ENCODE data around the gene RAD9A. TPM values are rescaled to one million over a fixed set of nuclear protein-coding genes. Genes with fewer than 3 reads are reported as not detected.
A peak's percentile ranks its signal among the peaks of the same experiment; 100 is the strongest.

The RAD9A gene
- total RNA-seq, 1 experiment from 2014 or later = 20.9 TPM

- no peak for TF ChIP-seq CTCF (conservative IDR thresholded peaks at IDR 0.05)
- H4K8ac ChIP-seq (replicated peaks; ENCODE audit: insufficient read length, low read depth, low read length) = no peak overlapping the region
- WGBS (ENCODE audit: extremely low coverage, insufficient read length, low lambda C conversion rate) = no CpG with 5 or more reads among the region's 7 CpGs
- H3K4me2 ChIP-seq (ENCODE audit: insufficient read depth, insufficient read length, low read length) = peak overlapping the region; percentile 51
- no peaks in the 10 kb centered on the region for H3K79me2 ChIP-seq (ENCODE audit: insufficient read depth, low read length)
- no peaks in the 10 kb centered on the region; a peak in 2 of 5 replicates for H3K9me3 Mint-ChIP-seq
- no peak overlapping the region for H3K27ac ChIP-seq (ENCODE audit: insufficient read length, low read depth, low read length)
- peaks cover 10% of the 10 kb centered on the region; the same call in 1 of the 2 replicates for H3K27me3 ChIP-seq (ENCODE audit: insufficient read depth, low read length)
- H3K79me1 ChIP-seq (ENCODE audit: insufficient read depth, low read depth, low read length, poor library complexity, severe bottlenecking) = no peaks in the 10 kb centered on the region
- H3K23ac ChIP-seq (ENCODE audit: insufficient read length, low read depth, low read length) = no peak overlapping the region
- H3T11ph ChIP-seq (ENCODE audit: low read length) = no peak overlapping the region
- H3K9me3 ChIP-seq (ENCODE audit: control insufficient read depth, low read depth, low read length) = no peaks in the 10 kb centered on the region
- H3K27ac Mint-ChIP-seq = no peak overlapping the region
- no peak for DNase-seq
- H3K14ac ChIP-seq (ENCODE audit: insufficient read depth, low read length) = no peak overlapping the region
- H3K23me2 ChIP-seq (ENCODE audit: insufficient read length, low read depth, low read length, poor library complexity, severe bottlenecking) = peaks cover 30% of the 10 kb centered on the region
- H2BK5ac ChIP-seq (ENCODE audit: insufficient read length, low read length) = no peak overlapping the region
- H3K18ac ChIP-seq (ENCODE audit: insufficient read length, low read depth, low read length) = no peak overlapping the region
- no peak overlapping the region for H3K56ac ChIP-seq (ENCODE audit: insufficient read length, low read depth, low read length)
- H4K20me1 ChIP-seq (ENCODE audit: control insufficient read depth, insufficient read depth, insufficient read length) = no peaks in the 10 kb centered on the region
- no peaks in the 10 kb centered on the region for H3K36me3 Mint-ChIP-seq (ENCODE audit: insufficient read depth in 1 of 3, low read depth in 3 of 3)
- no peaks in the 10 kb centered on the region; the same call in 1 of the 2 replicates for H3K4me1 ChIP-seq (ENCODE audit: insufficient read depth, low read length)
- peaks cover 71% of the 10 kb centered on the region for H3K27me3 Mint-ChIP-seq (ENCODE audit: low read depth)
- H2BK120ac ChIP-seq (ENCODE audit: low read depth, low read length, poor library complexity, severe bottlenecking) = no peak overlapping the region
- no peak overlapping the region for H3K9ac ChIP-seq (ENCODE audit: extremely low read depth, insufficient read length, low read length)
- H3K4ac ChIP-seq (ENCODE audit: low read depth, low read length) = no peak overlapping the region
- no peak overlapping the region for H2BK12ac ChIP-seq (ENCODE audit: insufficient read length, low read depth, low read length)
- H2BK20ac ChIP-seq (ENCODE audit: low read depth, low read length, poor library complexity, severe bottlenecking) = no peak overlapping the region
- no peak overlapping the region for H2AK5ac ChIP-seq (ENCODE audit: insufficient read length, low read length)
- H3K4me3 Mint-ChIP-seq = peak overlapping the region; percentile 36 to 80
- peaks cover 43 to 52% of the 10 kb centered on the region in 2 experiments for H3K4me1 Mint-ChIP-seq
- H4K5ac ChIP-seq (ENCODE audit: insufficient read length, low read depth, low read length) = no peak overlapping the region
- no peak overlapping the region for H2BK15ac ChIP-seq (ENCODE audit: low read depth, low read length)
- H2AFZ ChIP-seq (ENCODE audit: low read length) = no peak overlapping the region
- H4K91ac ChIP-seq (ENCODE audit: insufficient read length, low read depth, low read length) = no peak overlapping the region
Observed at GRCh38 chr11:67376063-67376820, 15.5 kb upstream of the RAD9A start.

Measured in H9 (cell line).